PFSK-1 (cell line): ENCODE results near the gene ARID4A.

ENCODE experiments used
- POLR2AphosphoS5 ChIP-seq: IDR thresholded peaks from 2 replicates; pipeline ENCODE4 v1.6.1; 2012; ENCODE audit warnings: low read depth, mild to moderate bottlenecking, control low read depth, low read length, moderate library complexity
- SIN3A ChIP-seq: IDR thresholded peaks from 2 replicates; pipeline ENCODE4 v1.6.1; 2012; ENCODE audit warnings: mild to moderate bottlenecking, low read length, moderate library complexity, borderline replicate concordance; ENCODE audit not compliant: insufficient read depth

GRCh38 chr14:58354808-58355207 is 56.5 kb downstream of the ARID4A start:
- TF ChIP-seq SIN3A (no peak), POLR2AphosphoS5 (no peak)
